ENCODE results near the gene NDUFB11.

Gene NDUFB11

DNA sequence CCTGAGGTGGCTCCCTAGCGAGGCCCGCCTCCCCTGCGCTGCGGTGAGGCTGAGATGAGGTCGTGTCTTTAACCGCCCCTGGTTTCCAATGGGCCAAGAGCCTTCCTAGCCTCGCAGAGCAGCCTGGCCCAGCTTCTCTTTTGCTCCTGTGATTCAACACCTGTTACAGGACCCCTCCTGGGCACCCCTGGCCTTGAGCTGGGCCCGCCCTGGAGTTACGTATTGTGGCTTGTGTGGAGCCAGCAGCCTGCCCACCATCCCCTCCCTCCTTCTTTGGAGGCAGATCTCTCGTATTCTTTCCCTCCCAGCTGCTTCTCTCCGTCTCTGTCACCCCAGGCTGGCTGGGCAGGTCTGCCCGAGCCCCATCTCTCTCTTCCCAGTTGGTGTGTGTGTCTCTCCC lies 29.9 kb upstream of the NDUFB11 start:
- DNase-seq: no peak

DNA sequence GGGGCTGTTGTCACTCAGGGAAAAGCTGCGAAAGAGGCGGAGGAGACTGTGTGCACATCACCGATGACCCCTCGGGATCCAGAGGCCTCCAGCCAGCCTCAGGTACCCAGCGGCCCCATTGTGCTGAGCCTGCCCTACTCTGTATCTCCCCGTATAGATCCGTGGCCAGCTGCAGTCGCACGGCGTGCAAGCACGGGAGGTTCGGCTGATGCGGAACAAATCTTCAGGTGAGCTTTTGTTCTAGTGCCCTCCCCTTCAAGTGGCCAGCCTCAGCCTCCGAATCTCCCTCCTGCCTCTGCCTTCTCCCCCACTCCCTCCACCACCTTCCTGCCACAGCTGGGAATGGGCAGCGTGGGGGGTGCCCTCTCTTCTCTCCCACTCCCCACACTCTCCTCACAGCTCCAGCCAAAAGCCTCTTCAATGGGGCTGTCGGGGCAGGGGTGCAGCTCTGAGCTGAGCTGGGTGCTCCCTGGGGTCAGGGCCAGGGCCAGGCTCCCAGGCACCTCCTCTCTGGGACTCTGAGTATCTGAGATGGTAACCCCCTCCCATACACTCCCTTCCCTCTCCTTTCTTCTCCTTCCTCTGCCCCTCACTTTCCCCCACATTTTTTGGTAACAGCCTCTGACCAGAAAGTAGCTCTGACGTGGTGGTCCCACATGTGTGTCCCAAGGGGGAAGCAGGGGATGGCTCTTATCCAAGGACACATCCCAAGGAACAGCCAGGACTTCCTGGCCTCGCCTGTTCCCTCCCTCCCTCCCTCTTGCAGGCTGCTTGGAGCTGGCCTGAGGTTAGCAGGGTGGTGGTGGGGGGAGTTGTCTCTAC lies 28.7 kb upstream of the NDUFB11 start:
- no peak for DNase-seq

DNA sequence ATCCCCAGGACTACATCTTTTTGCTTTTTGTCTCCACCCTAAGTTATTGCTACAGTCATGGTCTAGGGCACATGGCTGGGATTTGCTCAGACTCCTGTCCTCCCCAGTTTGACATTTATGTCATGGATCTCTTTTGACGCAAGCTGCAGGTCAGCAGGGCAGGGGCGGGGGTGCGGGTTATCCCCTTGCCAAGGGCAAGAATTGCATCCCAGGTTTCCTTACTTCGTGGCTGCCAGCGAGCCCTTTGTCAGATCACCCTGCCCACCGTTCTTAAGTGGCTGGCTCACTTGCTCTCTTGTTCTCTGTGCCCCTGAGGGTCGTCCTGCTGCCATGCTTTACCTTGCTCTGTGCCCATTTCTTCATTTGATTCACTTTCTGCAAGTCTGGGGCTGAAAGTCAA lies 28.0 kb upstream of the NDUFB11 start:
- no peak for DNase-seq

DNA sequence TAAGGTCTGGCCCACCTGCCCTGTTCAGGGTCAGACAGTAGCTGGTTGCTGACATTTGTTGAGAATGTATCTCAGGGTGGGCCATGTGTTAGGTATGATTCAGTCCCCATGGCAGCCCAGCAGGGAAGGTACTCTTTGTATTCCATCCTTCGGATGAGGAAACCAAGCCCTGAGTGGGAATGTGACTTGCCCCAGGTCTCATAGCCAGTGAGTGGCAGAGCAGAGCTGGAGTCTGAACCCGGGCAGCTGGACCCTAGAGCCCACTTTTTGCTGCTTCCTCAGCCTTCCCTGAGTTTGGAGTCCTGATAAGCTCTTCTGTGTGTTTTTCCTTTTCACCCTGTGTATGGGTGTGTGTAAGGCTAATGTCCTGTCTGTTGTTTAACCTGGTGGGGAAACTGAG lies 27.5 kb upstream of the NDUFB11 start:
- DNase-seq: no peak

DNA sequence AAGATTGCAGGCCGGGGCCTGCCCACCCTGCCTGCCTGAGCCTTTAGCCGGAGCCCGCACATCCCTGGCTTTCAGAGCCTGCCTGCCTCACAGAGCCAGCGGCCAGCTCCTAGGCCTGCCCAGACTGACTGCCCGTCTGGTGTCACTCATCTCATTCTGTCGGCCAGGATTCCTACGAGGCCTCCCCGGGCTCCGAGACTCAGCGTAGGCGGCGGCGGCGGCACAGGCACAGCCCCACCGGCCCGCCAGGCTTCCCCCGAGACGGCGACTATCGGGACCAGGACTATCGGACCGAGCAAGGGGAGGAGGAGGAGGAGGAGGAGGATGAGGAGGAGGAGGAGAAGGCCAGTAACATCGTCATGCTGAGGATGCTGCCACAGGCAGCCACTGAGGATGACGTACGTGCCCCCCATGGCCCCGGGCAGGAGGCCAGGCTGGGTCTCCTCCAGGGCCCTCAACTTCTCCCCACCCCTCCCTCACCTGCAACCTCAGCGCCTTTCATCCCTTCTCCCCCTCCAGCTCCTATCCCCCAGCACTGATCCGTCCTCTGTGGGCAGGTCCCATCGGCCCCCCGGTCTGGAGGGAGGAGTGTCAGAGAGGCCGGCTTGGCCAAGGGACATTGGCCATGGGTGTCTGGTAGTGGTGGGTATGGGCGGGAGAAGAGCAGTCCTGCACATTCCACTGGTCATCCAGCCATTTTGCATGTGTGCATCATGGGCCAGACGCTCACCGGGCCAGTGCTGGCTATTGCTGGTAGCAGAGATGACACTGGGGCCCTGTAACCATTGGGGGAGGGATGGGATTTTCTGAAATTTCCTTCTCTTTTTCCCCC lies 26.6 kb upstream of the NDUFB11 start:
- DNase-seq: no peak

DNA sequence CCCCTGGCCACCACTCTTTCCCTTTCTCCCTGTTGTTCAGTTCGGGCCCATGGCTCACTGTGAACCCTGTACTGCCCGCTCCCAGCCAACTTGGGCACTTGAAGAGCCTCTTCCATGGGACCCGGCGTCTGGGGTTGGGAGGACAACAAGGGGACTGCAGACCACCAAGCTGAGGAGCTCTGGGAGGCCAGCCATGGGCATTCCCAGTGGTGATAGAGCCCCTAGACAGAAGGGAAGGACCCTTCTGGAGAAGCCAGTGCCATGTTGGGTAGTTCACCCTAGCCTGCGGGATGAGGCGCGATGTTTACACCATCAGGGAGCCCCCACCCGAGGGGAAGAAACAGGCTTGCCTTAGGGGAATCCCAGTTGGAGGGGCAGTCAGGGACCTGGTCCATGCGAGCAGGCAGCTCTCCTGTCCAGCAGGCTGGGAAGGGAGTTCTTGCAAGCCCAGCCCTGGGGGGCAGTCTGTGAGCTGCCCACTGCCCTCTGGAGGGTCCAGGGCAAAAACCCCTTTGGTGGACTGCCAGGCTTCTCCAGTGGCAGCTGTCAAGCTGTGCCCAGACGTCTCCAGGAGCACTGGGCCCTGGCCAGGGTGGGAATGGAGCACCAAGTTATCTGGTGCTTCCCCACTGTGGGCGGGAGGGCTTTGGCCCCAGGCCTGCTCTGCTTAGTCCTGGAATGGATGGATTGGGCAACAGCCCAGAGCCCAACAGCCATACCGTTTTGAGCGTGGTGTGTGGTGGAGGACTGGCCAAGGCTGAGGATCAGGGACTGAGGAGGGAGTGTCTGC lies 25.4 kb upstream of the NDUFB11 start:
- no peak for DNase-seq

DNA sequence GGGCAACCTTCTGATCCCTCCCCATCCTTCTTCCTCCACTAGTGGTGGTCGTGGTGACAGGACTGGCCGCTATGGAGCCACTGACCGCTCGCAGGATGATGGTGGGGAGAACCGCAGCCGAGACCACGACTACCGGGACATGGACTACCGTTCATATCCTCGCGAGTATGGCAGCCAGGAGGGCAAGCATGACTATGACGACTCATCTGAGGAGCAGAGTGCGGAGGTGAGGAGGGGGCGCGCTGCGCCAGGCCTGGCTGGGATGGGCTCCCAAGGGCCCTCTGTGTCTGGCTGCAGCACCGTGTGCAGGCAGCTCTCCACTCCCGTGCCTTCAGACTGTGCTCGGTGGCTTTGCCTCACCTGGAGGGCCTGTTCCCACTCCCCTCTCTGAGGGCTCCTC lies 24.8 kb upstream of the NDUFB11 start:
- no peak for DNase-seq

DNA sequence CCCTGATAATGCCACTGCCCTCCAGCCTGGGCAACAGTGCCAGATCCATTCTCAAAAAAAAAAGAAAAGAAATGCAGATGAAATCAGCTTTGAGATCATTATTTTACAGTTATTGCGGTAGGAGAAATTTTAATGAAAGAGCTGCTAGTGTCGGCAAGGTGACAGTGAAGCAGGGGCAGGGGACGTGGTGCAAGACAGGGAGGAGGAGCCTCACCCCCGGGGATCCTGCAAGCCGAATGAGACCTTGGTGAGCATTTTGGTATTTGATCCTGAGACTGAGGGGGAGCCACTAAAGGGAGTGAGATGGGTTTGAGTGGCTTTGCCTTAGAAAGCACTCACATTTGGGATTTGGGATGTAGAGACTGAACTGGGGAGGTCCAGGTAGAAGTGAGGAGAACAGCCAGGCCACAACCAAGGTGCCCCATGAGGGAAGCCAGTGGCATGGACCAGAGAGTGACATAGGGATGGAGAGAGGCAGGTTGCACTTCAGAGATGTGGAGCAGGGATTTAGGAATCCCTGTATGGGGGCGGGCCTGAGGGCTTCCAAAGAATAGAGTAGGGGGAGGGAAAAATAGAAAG lies 24.1 kb upstream of the NDUFB11 start:
- no peak for DNase-seq

DNA sequence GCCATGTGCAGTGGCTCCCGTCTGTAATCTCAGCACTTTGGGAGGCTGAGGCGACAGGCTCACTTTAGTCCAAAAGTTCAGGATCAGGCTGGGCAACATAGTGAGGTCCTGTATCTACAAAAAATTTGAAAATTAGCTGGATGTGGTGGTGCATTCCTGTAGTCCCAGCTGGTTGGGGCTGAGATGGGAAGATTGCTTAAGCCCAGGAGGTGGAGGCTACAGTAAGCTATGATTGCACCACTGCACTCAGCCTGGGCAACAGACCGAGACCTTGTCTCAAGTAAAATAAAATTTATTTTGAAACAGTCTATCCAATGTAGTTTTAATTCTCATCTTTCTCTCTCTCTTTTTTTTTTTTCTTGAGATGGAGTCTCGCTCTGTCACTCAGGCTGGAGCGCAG lies 21.6 kb upstream of the NDUFB11 start:
- DNase-seq: no peak

DNA sequence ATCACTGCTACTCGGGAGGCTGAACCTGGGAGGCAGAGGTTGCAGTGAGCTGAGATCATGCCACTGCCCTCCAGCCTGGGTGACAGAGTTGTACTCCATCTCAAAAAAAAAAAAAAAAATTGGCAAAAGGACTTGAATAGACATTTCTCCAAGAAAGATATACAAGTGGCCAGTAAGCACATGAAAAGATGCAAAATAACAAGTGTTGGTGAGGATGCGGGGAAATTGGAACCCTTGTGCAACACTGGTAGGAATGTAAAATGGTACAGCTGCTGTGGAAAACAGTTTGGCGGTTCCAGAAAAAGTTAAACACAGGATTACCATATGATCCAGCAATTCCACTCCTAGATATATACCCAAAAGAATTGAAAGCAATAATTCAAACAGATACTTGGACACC lies 19.9 kb upstream of the NDUFB11 start:
- no peak for DNase-seq

DNA sequence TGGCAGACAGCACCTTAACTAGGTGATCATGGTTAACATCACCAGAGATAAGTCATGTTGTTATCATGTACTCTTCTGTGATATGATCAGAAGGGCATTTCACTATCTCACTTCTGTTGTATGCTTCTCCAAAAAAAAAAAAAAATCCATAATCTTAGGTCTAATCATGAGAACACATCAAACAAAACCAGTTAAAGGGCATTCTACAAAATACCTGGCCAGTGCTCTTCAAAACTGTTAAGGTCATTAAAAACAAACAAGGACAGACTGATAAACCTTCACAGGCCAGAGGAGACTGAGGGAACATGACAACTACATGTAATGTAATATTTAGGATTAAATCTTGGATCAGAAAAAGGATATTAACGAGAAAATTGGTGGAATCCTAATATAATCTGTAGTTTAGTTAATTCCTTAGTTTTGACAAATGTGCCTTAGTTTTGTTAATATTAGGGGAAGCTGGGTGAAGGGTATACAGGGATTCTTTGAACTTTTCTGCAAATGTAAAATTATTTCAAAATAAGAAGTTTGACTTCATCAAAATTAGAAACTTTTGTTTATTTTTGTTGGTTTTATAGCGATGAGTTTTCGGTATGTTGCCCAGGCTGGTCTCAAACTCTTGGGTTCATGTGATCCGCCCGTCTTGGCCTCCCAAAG lies 18.6 kb upstream of the NDUFB11 start:
- no peak for DNase-seq

DNA sequence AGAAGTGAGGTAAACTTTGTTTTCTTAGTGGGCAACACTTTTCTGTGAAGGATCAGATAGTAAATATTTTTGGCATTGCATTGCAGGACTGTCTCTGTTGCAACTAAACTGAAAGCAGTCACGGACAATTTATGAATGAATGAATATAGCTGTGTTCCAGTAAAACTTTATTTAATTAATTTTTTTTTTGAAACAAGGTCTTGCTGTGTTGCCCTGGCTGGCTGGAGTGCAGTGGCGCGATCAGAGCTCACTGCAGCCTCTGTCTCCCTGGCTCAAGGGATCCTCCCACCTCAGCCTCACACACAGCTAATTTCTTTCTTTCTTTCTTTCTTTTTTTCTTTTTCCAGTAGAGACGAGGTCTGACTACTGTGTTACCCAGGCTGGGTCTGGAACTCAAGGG lies 16.3 kb upstream of the NDUFB11 start:
- DNase-seq: no peak

DNA sequence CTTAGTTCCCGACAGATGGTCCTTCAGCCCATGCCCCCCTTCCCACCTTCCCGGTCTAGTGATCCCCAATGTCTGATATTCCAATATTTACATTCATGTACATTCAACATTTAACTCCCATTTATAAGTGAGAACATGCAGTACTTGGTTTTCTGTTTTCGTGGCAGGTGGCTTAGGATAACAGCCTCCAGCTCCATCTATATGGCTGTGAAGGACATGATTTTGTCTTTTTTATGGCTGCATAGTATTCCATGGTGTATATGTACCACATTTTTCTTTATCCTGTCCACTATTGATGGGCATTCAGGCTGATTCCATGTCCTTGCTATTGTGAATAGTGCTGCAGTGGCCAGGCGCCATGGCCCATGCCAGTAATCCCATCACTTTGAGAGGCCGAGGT lies 14.3 kb upstream of the NDUFB11 start:
- DNase-seq: no peak

DNA sequence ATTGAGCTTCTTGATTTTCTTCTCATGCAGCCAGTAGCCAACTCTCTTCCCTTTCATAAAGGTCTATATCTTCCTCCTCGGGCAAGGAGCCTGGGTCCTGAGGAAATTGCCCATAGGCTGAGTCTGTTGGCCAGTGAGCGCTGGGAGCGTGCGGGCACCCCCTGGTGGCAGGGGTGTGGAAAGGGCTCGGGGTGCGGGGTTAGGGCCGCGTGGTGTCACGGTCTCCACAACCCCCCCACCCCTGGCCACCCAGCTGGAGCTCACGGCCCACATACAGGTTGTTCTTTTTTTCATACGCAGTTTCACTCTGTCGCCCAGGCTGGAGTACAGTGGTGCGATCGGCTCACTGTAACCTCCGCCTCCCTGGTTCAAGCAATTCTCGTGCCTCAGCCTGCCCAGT lies 13.6 kb upstream of the NDUFB11 start:
- no peak for DNase-seq

DNA sequence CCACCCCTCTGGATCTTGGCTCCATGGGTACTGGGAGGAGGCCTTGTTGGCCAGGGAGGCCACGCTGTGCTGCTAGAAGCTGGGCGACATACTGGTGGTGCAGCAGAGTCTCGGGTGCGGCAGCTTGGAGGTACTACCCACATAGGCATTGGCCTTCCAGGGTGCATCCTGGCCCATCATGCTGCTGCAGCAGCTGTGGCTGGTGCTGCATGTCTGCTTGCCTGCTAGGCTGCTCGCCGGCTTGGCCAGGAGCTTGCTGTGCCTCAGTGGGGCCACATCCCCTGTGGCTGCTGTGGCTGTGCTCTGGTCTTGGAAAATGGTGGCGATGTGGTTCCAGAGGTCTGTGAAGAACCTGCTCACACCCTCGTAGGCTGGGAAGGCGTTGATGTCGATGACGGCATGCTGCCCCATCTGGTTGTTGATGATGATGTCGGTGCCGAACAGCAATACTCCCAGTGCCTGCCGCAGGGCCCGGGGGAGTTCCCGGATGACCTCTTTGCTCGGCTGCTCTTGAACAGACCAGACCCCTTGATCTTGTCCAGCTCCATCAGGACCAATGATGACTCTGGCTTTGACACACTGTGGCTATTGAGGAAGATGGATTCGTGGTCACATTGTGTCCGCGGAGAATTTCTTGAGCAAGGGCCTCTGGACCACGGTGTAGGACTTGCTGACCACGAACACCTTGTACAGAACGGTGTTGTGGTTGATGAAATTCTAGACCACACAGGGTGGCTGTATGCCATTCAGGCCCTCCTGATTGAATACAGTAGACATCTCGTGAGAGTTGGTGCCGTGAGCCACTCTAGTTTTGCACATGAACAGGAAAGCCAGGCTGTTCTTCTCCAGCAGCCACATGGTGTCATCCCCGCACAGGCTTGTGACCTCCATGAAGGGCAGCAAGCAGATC lies 12.4 kb upstream of the NDUFB11 start:
- DNase-seq: no peak

DNA sequence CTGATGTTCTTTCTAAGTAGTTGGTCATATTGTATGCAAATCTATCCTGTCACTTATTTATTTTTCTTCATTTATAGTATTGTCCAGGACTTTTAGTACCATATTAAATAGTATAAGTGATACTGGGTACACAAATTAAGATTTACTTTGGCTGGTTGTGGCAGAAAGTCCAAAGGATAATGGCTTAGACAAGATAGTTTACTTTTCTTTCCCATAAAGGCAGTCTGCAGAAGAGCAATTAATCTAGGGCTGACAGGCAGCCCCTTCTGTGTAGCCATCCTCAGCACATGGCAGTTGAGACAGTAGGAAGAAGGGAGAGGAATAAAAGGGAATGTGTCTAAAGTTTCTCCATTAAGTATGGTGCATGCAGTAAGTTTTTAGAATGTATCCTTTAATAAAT lies 6.9 kb upstream of the NDUFB11 start:
- DNase-seq: no peak

DNA sequence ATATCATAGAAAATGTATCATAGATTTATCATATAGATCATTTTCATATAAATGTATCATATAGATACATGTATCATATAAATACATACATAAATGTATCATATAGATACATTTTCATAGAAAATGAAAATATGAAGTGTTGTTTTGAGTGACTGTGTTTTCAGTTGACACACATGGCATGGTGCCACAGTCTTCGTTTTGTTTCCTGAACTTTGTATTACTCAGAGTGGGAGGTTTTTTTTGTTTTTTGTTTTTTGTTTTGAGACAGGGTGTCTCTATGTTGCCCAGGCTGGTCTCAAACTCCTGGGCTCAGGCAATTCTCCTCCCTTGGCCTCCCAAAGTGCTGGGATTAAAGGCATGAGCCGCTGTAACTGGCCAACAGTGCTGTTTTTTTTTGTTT lies 4.4 kb upstream of the NDUFB11 start:
- no peak for DNase-seq

DNA sequence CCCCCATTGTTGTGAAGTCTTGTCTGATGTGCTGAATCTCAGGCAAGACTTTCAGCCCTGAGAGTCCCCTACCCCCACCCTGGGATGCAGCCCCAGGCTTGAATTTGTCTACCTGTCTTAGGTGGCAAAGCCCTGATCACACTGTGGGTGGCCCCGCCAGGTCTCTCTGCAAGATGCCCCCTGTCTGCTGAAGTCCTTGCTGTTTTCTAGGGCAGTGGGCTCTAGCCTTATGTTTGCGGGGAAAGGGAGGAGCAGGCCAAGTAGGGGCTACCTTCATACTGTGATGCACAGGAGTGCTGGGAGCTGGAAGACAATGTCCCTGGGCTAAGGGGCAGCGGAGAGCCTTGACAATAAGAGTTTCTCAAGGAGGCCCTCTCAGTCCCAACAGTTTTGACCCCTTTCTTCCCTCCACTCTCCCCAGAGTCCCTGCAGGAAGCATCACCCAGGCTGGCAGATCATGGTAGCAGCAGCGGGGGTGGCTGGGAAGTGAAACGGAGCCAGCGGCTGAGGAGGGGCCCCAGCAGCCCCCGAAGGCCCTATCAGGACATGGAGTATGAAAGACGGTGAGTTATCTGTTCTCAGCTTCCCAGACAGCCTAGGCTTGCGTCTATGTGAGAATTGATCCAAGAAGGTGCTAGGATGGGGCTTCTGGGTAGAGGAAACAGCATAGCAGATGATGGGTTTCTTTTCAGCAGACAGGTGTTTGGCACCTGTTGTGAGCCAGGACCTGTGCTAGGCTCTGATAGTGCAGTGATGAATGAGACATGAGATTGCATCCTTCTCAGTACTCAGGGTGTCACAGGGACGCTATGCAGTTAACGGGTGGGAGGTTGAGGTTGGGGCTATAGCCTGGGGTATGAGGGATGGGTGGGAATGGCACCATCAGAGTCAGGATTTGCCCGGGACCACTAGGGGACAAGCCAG lies 2.7 kb upstream of the NDUFB11 start:
- DNase-seq: no peak

DNA sequence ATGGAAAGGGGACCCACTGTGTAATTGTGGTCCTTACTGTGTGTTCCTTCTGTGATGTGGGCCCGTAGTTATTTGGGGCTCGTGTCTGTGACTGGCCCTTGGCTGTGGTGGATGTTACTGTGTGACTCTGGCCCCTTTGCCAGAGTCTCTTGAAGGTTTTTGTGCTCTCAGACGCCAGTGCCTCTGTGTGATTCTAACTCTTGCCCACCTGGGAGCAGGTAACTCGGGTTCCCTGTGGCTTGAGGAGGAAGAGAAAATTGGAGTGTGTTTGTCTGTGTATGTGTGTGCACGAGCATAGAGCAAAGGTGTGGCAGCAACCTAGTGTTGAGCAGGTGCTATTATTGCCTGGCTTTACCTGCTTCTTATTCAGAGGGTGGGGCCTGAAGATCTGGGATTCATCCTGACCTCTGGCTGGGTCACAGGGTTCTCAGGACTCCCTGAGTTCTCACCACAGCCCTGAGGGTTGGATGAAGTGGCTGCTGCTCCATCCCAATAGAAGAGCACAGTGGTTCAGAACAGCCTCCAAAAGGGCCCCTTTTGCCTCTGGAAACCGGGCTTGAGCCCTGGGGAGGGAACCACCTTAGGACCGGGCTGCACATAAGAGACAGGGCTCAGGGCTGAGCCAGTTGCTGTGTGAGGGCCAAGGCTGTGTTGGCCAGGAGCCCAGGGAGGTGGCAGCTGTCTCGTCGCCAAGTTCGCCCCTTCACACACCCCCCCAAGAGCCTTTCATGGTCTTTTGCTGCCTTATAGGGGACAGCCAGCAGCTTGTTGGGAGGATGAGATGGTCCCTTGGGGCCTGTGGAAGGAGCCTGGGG lies 1.8 kb upstream of the NDUFB11 start:
- DNase-seq: no peak

All from bone marrow (tissue), 2 donors.